Testis (tissue), 3 donors: ENCODE results near the gene MYOC. TPM values are rescaled to one million over a fixed set of nuclear protein-coding genes. Genes with fewer than 3 reads are reported as not detected.
A peak's percentile ranks its signal among the peaks of the same experiment; 100 is the strongest.

Source experiments
- DNase-seq: peaks from one replicate; pipeline ENCODE4 v3.0.0-alpha.2; 2019
- H3K27ac ChIP-seq, 2 donors: fragments of 200-600 bp; sonication (generic); one replicate each; pipeline ENCODE4 v1.5.1; 2019
- H3K27me3 ChIP-seq: fragments of 200-600 bp; sonication (generic); one replicate; pipeline ENCODE4 v1.5.1; 2019
- H3K36me3 ChIP-seq: fragments of 200-600 bp; sonication (generic); one replicate; pipeline ENCODE4 v1.5.1; 2017; ENCODE audit warnings: low read depth; ENCODE audit errors: missing control alignments
- H3K4me1 ChIP-seq: fragments of 200-600 bp; sonication (generic); one replicate; pipeline ENCODE4 v1.5.1; 2019
- H3K4me3 ChIP-seq, 2 donors: fragments of 200-600 bp; sonication (generic); one replicate each; pipeline ENCODE4 v1.5.1; 2017 to 2019
- H3K9me3 ChIP-seq: fragments of 200-600 bp; sonication (generic); one replicate; pipeline ENCODE4 v1.5.1; 2017
- POLR2A ChIP-seq: fragments of 450-650 bp; IDR thresholded peaks from one replicate; pipeline ENCODE4 v1.6.1; 2017; ENCODE audit warnings: antibody characterized with exemption, mild to moderate bottlenecking, moderate library complexity
- WGBS, 2 donors: methylation state at CpG; one replicate each; pipeline ENCODE4 v1.1.5; 2018; 5-methylcytosine and 5-hydroxymethylcytosine counted together
- intact Hi-C: fragments of 100-400 bp; cut with DNase I; formaldehyde crosslinking; loops from one replicate; pipeline ENCODE4 v1.15.1; 2023; ENCODE audit warnings: low total_unique reads
- polyA plus RNA-seq: library from polyadenylated mRNA; stranded (reverse); fragments of 350-450 nt; fragmentation: Illumina TruSeq; extraction: RNeasy Lipid Tissue Mini Kit (QIAGEN cat#74804); gene quantifications from one replicate; pipeline ENCODE4 v1.2.3, GENCODE V29; 2014; ENCODE audit warnings: low read depth, low replicate concordance; ENCODE audit not compliant: insufficient read depth
- total RNA-seq, 2 donors: library from RNA; depleted of rRNA; stranded (reverse); fragments of >200 nt; gene quantifications; one replicate each; pipeline ENCODE4 v1.2.3, GENCODE V29; 2016
- TF ChIP-seq, protein P1 (sequence below), 3 experiments: fragments of 450-650 bp in 2 of 3; fragments of 200-600 bp in 1 of 3; sonication (generic) in 1 of 3; IDR thresholded peaks; one replicate each; pipeline ENCODE4 v1.5.1; 2016 to 2019; ENCODE audit warnings: antibody characterized with exemption in 3 of 3, mild to moderate bottlenecking in 2 of 3, moderate library complexity in 1 of 3

Gene MYOC
- total and polyA plus RNA-seq, 3 donors from 2014 or later = 1.3 to 3.4 (median 3.0) TPM

DNA sequence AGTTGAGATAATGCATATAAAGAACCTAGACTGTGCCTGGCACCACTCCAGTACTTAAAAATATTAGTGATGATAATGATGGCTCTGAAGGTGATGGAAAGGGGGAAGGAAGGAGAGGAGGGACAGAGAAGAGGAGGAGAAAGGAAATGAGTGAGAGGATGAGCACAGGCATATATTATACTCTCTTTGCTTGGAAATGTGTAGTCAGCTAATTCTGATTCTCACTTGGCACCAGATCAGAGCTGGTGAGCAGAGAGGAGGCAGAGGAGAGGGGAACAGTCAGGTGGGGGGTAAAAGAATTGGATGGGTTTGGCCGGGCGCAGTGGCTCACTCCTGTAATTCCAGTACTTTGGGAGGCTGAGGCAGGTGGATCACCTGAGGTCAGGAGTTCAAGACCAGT is 24.3 kb upstream of the MYOC start:
- no peaks in the 10 kb centered on the region for H3K36me3 ChIP-seq
- intact Hi-C loops = no loop called here
- DNase-seq = no peak
- H3K4me3 ChIP-seq = no peak overlapping the region
- H3K4me1 ChIP-seq = no peaks in the 10 kb centered on the region
- H3K9me3 ChIP-seq = no peaks in the 10 kb centered on the region
- H3K27ac ChIP-seq = no peak overlapping the region
- no peaks in the 10 kb centered on the region for H3K27me3 ChIP-seq
- TF ChIP-seq, protein P1, sequence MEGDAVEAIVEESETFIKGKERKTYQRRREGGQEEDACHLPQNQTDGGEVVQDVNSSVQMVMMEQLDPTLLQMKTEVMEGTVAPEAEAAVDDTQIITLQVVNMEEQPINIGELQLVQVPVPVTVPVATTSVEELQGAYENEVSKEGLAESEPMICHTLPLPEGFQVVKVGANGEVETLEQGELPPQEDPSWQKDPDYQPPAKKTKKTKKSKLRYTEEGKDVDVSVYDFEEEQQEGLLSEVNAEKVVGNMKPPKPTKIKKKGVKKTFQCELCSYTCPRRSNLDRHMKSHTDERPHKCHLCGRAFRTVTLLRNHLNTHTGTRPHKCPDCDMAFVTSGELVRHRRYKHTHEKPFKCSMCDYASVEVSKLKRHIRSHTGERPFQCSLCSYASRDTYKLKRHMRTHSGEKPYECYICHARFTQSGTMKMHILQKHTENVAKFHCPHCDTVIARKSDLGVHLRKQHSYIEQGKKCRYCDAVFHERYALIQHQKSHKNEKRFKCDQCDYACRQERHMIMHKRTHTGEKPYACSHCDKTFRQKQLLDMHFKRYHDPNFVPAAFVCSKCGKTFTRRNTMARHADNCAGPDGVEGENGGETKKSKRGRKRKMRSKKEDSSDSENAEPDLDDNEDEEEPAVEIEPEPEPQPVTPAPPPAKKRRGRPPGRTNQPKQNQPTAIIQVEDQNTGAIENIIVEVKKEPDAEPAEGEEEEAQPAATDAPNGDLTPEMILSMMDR (IDR thresholded peaks at IDR 0.05) = no peak
- no peak for TF ChIP-seq POLR2A
- WGBS, 2 donors = 92% methylated on average over 2 of the region's 2 CpGs

DNA sequence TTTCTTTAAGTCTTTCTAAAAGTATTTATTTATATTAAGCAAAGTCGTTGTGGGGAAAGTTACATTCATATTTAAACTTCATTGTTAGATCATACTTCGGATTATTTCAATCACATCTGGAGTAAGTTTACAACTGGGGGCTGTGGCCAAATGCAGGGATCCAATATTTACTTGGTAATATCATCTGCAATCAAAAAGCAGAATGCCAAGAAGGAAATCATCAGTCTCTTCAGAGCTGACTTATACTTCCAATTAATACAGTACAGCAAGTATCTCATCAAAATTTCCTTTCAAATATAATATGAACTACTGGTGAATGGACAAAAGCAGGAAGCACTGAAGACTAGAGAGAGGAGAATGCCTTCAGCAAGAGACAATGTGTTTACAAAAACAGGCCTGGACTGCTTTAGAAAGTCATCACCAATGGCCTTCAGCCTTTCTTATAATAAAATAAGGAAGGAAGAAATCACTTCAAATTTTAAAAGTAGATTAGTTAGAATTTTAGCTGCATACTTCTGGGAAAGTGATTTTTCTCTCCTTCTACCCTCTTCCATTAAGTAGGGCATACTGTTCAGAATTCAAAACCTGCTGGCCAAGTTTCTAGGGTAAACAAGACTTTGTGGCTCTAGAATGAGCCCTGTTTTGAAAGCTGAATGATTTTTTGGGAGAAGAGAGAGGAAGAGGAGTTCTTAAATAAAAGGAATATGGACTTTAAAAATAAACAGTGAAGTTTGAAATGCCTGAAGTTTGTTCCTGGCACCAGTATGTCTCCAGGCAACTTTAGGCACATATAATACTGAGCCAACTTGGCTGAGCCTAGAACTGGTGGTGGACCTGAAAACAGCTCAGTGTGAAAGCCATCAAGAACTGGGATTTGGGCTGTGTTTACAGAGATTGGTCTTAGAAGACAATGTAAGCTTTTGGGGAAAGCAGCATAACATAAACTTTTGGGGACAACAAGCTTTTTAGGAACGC is 22.2 kb upstream of the MYOC start:
- no peak for DNase-seq
- Histone ChIP-seq H3K36me3 (no peaks in the 10 kb centered on the region), H3K4me3 (no peak overlapping the region), H3K27me3 (no peaks in the 10 kb centered on the region), H3K4me1 (no peaks in the 10 kb centered on the region), H3K9me3 (no peaks in the 10 kb centered on the region), H3K27ac (peak overlapping the region in 1 of 2 donors; percentile 59)
- intact Hi-C loops = no loop called here
- TF ChIP-seq POLR2A = no peak
- TF ChIP-seq, protein P1 (IDR thresholded peaks at IDR 0.05) = no peak
- 70 to 73% methylated on average over 3 of the region's 3 CpGs for WGBS, 2 donors

DNA sequence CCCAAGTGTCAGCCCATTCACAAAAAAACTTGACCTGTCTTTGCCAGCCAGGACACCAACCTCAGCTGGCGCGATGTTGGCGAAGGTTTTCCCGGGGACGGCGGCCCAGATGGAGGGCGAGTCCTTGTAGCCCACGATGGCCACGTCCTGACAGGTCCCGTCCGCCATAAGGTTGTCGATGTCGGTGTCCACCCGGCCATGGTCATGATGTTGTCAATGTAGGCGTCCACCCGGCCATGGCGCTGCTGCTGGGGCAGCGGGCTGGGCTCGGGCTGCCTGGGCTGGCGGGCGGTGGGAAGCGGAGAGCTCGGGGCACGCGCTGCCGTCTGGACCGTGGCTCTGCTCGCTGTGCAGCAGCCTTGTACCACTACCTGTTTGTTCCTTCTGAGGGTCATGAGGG is 18.3 kb upstream of the MYOC start:
- intact Hi-C loops = no loop called here
- H3K4me1 ChIP-seq = no peaks in the 10 kb centered on the region
- H3K4me3 ChIP-seq = peak overlapping the region in 1 of 2 donors; percentile 15
- no peaks in the 10 kb centered on the region for H3K27me3 ChIP-seq
- TF ChIP-seq, protein P1 (IDR thresholded peaks at IDR 0.05) = no peak
- no peak for TF ChIP-seq POLR2A
- no peaks in the 10 kb centered on the region for H3K36me3 ChIP-seq
- no peak for DNase-seq
- H3K9me3 ChIP-seq = no peaks in the 10 kb centered on the region
- WGBS, 2 donors = 67 to 87% methylated on average over 8 to 28 of the region's 28 CpGs
- no peak overlapping the region for H3K27ac ChIP-seq

DNA sequence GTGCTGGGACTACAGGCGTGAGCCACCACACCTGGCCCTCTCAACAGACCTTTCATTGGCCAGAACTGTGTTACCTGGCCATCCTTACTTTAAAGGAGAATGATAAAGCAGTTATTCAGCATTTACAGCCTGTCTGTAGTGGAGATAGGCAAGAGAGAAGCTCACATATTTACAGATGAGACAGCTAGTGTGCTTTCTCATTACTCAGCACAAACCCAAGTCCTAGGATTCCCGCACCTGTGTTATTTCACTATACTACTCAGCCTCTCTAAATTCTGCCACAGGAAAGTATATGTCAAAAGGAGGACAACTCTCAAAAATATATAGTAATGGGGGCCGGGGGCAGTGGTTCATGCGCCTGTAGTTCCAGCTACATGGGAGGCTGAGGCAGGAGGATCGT is 15.9 kb upstream of the MYOC start:
- Histone ChIP-seq H3K27ac (no peak overlapping the region), H3K9me3 (no peaks in the 10 kb centered on the region), H3K4me1 (no peaks in the 10 kb centered on the region), H3K36me3 (no peaks in the 10 kb centered on the region), H3K4me3 (no peak overlapping the region), H3K27me3 (no peaks in the 10 kb centered on the region)
- no peak for TF ChIP-seq POLR2A
- TF ChIP-seq, protein P1 (IDR thresholded peaks at IDR 0.05) = no peak
- 94 to 96% methylated on average over 5 of the region's 5 CpGs for WGBS, 2 donors
- intact Hi-C loops = no loop called here
- DNase-seq = no peak
